ENCODE results near the gene LRRC75A. TPM values are rescaled to one million over a fixed set of nuclear protein-coding genes. Genes with fewer than 3 reads are reported as not detected.

Gene LRRC75A
- total RNA-seq, 2 donors from 2014 or later = 0.93 to 2.6 TPM

- no peaks in the 10 kb centered on the region for H3K9me3 ChIP-seq
- H3K27me3 ChIP-seq = no peaks in the 10 kb centered on the region
- peaks cover 0 to 5% of the 10 kb centered on the region in 2 donors for H3K4me1 ChIP-seq
- no peaks in the 10 kb centered on the region for H3K36me3 ChIP-seq
- no peak for TF ChIP-seq CTCF (IDR thresholded peaks at IDR 0.05)
- DNase-seq (ENCODE audit: low spot score) = no peak
- H3K27ac ChIP-seq = no peak overlapping the region
- no peak overlapping the region for H3K4me3 ChIP-seq
Measured at GRCh38 chr17:16479264-16479663, 12.7 kb downstream of the LRRC75A start.

GRCh38 chr17:16478649-16479048, 13.3 kb downstream of the LRRC75A start:
- Histone ChIP-seq H3K27ac (no peak overlapping the region), H3K4me3 (no peak overlapping the region), H3K27me3 (no peaks in the 10 kb centered on the region), H3K9me3 (no peaks in the 10 kb centered on the region), H3K36me3 (no peaks in the 10 kb centered on the region), H3K4me1 (peaks cover 0 to 4% of the 10 kb centered on the region in 2 donors)
- no peak for TF ChIP-seq CTCF (IDR thresholded peaks at IDR 0.05)
- no peak for DNase-seq (ENCODE audit: low spot score)

- peak overlapping the region; percentile 47 to 58 for H3K27ac ChIP-seq
Measured at GRCh38 chr17:16477666-16478065, 14.3 kb downstream of the LRRC75A start.

GRCh38 chr17:16477255-16477654, 14.7 kb downstream of the LRRC75A start:
- Histone ChIP-seq H3K36me3 (no peaks in the 10 kb centered on the region), H3K27me3 (no peaks in the 10 kb centered on the region), H3K27ac (peak overlapping the region; percentile 47 to 58), H3K9me3 (no peaks in the 10 kb centered on the region), H3K4me3 (no peak overlapping the region), H3K4me1 (peaks cover 0 to 4% of the 10 kb centered on the region in 2 donors)
- no peak for TF ChIP-seq CTCF (IDR thresholded peaks at IDR 0.05)
- peak; percentile 67 for DNase-seq (ENCODE audit: low spot score)

More at GRCh38 chr17:16477666-16478065, 14.3 kb downstream of the LRRC75A start:
- no peak for TF ChIP-seq CTCF (IDR thresholded peaks at IDR 0.05)
- H3K36me3 ChIP-seq = no peaks in the 10 kb centered on the region
- H3K9me3 ChIP-seq = no peaks in the 10 kb centered on the region
- peaks cover 0 to 4% of the 10 kb centered on the region in 2 donors for H3K4me1 ChIP-seq
- H3K27me3 ChIP-seq = no peaks in the 10 kb centered on the region
- DNase-seq (ENCODE audit: low spot score) = no peak
- H3K4me3 ChIP-seq = no peak overlapping the region

- Histone ChIP-seq H3K36me3 (no peaks in the 10 kb centered on the region), H3K9me3 (no peaks in the 10 kb centered on the region), H3K4me1 (peaks cover 0 to 11% of the 10 kb centered on the region in 2 donors), H3K4me3 (no peak overlapping the region), H3K27me3 (no peaks in the 10 kb centered on the region), H3K27ac (no peak overlapping the region)
- DNase-seq (ENCODE audit: low spot score) = no peak
- no peak for TF ChIP-seq CTCF (IDR thresholded peaks at IDR 0.05)
Measured at GRCh38 chr17:16475179-16475704, 16.8 kb downstream of the LRRC75A start.

Measured in right atrium auricular region (tissue), 2 donors.